Tibial nerve (tissue), 4 donors: ENCODE measurements around the gene CUL9. TPM values are rescaled to one million over a fixed set of nuclear protein-coding genes. Genes with fewer than 3 reads are reported as not detected.
A peak's percentile ranks its signal among the peaks of the same experiment; 100 is the strongest.

Experiments used
- DNase-seq, 2 donors: peaks; one replicate each; pipeline ENCODE4 v3.0.0-alpha.2; 2019; ENCODE audit warnings: low spot score in 2 of 2
- H3K27ac ChIP-seq, 4 donors: fragments of 200-600 bp; sonication (generic) in 3 of 4; one replicate each; pipeline ENCODE4 v1.5.1; 2017 to 2019; ENCODE audit warnings: mild to moderate bottlenecking in 1 of 4
- H3K27me3 ChIP-seq, 2 donors: fragments of 200-600 bp; sonication (generic) in 1 of 2; one replicate each; pipeline versions ENCODE4 v1.5.1 to v1.6.0; 2017 to 2019
- H3K36me3 ChIP-seq, 3 donors: fragments of 200-600 bp; sonication (generic); one replicate each; pipeline ENCODE4 v1.5.1; 2018 to 2019
- H3K4me1 ChIP-seq, 4 donors: fragments of 200-600 bp; sonication (generic) in 3 of 4; one replicate each; pipeline ENCODE4 v1.5.1; 2017 to 2019
- H3K4me3 ChIP-seq, 4 donors: fragments of 200-600 bp; sonication (generic) in 3 of 4; one replicate each; pipeline ENCODE4 v1.5.1; 2017 to 2019; ENCODE audit warnings: mild to moderate bottlenecking in 1 of 4, moderate library complexity in 1 of 4
- H3K9me3 ChIP-seq, 4 donors: fragments of 200-600 bp; sonication (generic) in 3 of 4; one replicate each; pipeline ENCODE4 v1.5.1; 2017 to 2019
- EP300 ChIP-seq, 2 donors: sonication (generic); formaldehyde crosslinking; IDR thresholded peaks; one replicate each; pipeline ENCODE4 v1.6.1; 2017; ENCODE audit warnings: antibody characterized with exemption in 2 of 2, mild to moderate bottlenecking in 1 of 2
- POLR2A ChIP-seq, 2 donors: fragments of 450-650 bp; IDR thresholded peaks; one replicate each; pipeline ENCODE4 v1.6.1; 2017; ENCODE audit warnings: antibody characterized with exemption in 2 of 2, mild to moderate bottlenecking in 2 of 2, moderate library complexity in 2 of 2
- WGBS, 2 donors: methylation state at CpG; one replicate each; pipeline ENCODE4 v1.1.5; 2018; 5-methylcytosine and 5-hydroxymethylcytosine counted together
- total RNA-seq, 4 donors: library from RNA; depleted of rRNA; stranded (reverse); fragments of >200 nt; gene quantifications; one replicate each; pipeline ENCODE4 v1.1.0, GENCODE V29; 2016
- TF ChIP-seq, protein P1 (sequence below), 5 experiments: fragments of 200-600 bp in 3 of 5; fragments of 450-650 bp in 2 of 5; sonication (generic) in 3 of 5; IDR thresholded peaks; one replicate each; pipeline ENCODE4 v1.5.1; 2016 to 2019; ENCODE audit warnings: antibody characterized with exemption in 5 of 5, mild to moderate bottlenecking in 3 of 5, moderate library complexity in 2 of 5

CUL9 gene
- total RNA-seq, 4 donors from 2014 or later: 47.9 to 76.2 (median 49.3) TPM

DNA sequence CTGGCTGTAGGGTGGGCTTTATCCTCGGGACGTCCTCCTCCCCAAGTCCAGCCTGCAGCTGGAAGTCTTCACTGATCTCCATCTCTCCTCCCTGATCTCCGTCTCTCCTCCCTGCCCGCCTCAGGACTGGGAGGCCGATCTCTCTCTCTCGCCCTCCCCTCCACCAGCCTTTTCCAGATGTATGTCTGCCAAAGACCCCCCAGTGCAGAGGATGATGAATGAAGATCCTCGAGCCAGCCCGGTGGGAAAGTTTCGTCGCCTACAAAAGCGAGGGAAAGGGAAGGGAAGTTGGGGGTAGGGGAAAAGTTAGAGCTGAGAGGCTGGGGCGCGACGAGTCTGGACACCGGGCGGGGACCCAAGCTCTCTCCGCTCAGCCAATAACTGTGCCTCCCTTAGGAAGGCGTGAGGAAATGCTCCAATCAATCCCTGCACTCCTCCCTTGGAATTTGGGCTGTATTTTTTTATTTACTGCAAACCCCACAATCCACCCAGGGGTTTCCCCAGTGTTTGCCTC, 11.5 kb upstream of the CUL9 start:
- Histone ChIP-seq H3K27me3 (no peaks in the 10 kb centered on the region), H3K36me3 (peaks cover 0 to 2% (median 0%) of the 10 kb centered on the region in 3 donors), H3K4me3 (peak overlapping the region; percentile 58 to 97 (median 96)), H3K4me1 (peaks cover 0 to 31% (median 26%) of the 10 kb centered on the region in 4 donors), H3K9me3 (no peaks in the 10 kb centered on the region), H3K27ac (peak overlapping the region; percentile 96 to 100 (median 98))
- DNase-seq: peak; percentile 63 to 77
- TF ChIP-seq EP300 (IDR thresholded peaks at IDR 0.05): no peak
- TF ChIP-seq, protein P1, sequence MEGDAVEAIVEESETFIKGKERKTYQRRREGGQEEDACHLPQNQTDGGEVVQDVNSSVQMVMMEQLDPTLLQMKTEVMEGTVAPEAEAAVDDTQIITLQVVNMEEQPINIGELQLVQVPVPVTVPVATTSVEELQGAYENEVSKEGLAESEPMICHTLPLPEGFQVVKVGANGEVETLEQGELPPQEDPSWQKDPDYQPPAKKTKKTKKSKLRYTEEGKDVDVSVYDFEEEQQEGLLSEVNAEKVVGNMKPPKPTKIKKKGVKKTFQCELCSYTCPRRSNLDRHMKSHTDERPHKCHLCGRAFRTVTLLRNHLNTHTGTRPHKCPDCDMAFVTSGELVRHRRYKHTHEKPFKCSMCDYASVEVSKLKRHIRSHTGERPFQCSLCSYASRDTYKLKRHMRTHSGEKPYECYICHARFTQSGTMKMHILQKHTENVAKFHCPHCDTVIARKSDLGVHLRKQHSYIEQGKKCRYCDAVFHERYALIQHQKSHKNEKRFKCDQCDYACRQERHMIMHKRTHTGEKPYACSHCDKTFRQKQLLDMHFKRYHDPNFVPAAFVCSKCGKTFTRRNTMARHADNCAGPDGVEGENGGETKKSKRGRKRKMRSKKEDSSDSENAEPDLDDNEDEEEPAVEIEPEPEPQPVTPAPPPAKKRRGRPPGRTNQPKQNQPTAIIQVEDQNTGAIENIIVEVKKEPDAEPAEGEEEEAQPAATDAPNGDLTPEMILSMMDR (IDR thresholded peaks at IDR 0.05): no peak
- no peak for TF ChIP-seq POLR2A (IDR thresholded peaks at IDR 0.05)
- 1 to 2% methylated on average over 18 of the region's 18 CpGs for WGBS, 2 donors

DNA sequence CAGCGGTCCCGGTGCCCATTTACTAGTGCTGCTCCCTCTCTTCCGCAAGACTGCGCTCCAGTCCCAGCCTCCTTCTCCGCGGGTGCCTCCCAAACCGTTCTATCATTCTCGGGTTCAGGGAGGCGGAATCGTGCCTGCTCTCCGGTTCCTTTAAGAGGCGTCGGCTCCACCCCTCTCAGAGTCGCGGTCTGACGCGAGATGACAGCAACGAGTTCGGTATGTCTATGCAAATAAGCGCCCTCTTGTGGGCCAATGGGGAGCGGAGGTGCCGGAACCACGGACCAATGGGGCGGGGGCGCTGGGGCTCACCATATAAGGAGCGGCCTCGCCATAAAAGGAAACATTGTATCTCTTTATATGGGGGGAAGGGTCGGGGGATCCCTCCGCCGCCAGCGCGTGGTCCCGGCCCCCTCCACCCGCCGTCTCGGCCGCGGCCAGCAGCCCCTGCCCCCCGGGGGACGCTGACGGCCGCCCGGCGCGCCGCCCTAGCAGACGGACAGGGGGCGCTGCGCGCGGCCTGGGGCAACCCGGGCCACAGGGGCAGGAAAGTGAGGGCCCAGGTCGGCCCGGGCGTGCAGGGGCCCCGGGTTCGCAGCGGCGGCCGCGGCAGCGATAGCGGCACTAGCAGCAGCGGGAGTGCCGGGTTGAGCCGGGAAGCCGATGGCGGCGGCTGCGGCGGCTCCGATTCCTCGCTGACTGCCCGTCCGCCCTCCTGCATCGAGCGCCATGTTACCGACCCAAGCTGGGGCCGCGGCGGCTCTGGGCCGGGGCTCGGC, 10.9 kb upstream of the CUL9 start, which contains the start of gene SRF:
Gene SRF, plus strand, starts transcription at position 339 of the 776 bp plus-strand sequence. Its CDS starts 388 bp downstream, at position 727.
- TF ChIP-seq POLR2A (IDR thresholded peaks at IDR 0.05): peak; percentile 58 to 90
- TF ChIP-seq, protein P1 (IDR thresholded peaks at IDR 0.05): peak; percentile 51 to 96 (median 87)
- TF ChIP-seq EP300 (IDR thresholded peaks at IDR 0.05): peak; percentile 66 to 99
- 1 to 2% methylated on average over 25 to 29 of the region's 83 CpGs for WGBS, 2 donors

DNA sequence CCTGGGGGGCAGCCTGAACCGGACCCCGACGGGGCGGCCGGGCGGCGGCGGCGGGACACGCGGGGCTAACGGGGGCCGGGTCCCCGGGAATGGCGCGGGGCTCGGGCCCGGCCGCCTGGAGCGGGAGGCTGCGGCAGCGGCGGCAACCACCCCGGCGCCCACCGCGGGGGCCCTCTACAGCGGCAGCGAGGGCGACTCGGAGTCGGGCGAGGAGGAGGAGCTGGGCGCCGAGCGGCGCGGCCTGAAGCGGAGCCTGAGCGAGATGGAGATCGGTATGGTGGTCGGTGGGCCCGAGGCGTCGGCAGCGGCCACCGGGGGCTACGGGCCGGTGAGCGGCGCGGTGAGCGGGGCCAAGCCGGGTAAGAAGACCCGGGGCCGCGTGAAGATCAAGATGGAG, 10.3 kb upstream of the CUL9 start:
- 0% methylated on average over 23 to 41 of the region's 57 CpGs for WGBS, 2 donors
- TF ChIP-seq POLR2A (IDR thresholded peaks at IDR 0.05) (no peak), EP300 (IDR thresholded peaks at IDR 0.05) (no peak)
- TF ChIP-seq, protein P1 (IDR thresholded peaks at IDR 0.05): no peak

More for the DNA sequence above, 10.9 kb upstream of the CUL9 start, which contains the start of gene SRF:
- peak; percentile 100 for DNase-seq
- H3K36me3 ChIP-seq: peaks cover 0 to 8% (median 0%) of the 10 kb centered on the region in 3 donors
- H3K9me3 ChIP-seq: no peaks in the 10 kb centered on the region
- no peaks in the 10 kb centered on the region for H3K27me3 ChIP-seq
- peak within 1 kb of the TSS; percentile 89 to 97 (median 96) for H3K4me3 ChIP-seq
- peaks cover 0 to 37% (median 26%) of the 10 kb centered on the region in 4 donors for H3K4me1 ChIP-seq
- H3K27ac ChIP-seq: peak within 1 kb of the TSS; percentile 96 to 100 (median 98)

DNA sequence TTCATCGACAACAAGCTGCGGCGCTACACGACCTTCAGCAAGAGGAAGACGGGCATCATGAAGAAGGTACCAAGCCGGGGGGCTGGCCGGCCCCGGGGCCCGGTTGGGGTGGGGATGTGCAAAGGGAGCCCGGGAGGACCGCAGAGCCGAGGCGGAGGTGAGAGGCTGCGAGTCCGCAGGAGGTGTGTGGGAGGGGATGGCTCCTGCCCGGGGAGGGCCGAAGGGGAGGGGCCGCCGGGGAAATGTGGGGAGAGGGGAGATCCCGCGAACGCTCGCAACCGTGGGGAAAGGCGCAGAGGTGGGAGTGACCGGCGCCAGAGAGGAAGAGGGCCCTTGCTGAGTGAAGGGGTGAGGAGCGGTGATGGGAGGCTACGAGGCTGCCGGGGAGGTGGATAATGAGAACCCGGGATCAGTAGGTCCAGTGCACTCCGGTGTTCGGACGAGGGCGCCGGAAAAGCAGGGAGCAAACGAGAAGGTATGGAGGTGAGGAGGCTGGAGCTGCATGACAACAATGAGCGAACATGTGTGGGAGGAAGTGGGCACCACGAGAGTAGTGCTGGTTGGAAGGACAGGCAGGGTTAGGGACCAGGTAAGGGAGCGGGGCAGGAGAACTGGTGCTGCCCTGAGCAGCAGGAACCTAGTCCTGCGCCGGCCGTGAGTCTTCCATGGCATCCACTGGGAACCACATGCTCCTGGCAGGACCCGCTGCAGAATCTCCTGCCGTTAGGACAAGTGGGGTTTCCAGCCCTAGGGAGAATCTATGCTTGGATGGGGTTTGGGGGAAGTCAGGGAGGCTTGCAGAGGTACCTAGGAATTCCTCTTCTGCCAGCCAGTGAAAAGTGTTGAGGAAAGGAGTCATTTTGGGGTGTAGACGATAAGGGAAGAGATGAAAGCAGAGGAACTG, 9.6 kb upstream of the CUL9 start:
- 2% methylated on average over 46 of the region's 46 CpGs for WGBS, 2 donors
- H3K36me3 ChIP-seq: peaks cover 0 to 17% (median 0%) of the 10 kb centered on the region in 3 donors
- peaks cover 0 to 41% (median 26%) of the 10 kb centered on the region in 4 donors for H3K4me1 ChIP-seq
- peak overlapping the region; percentile 89 to 97 (median 96) for H3K4me3 ChIP-seq
- peak; percentile 18 to 23 for DNase-seq
- no peaks in the 10 kb centered on the region for H3K9me3 ChIP-seq
- H3K27ac ChIP-seq: peak overlapping the region; percentile 96 to 100 (median 98)
- TF ChIP-seq EP300 (IDR thresholded peaks at IDR 0.05): no peak
- TF ChIP-seq, protein P1 (IDR thresholded peaks at IDR 0.05): no peak
- TF ChIP-seq POLR2A (IDR thresholded peaks at IDR 0.05): no peak
- no peaks in the 10 kb centered on the region for H3K27me3 ChIP-seq

More for the DNA sequence above, 10.3 kb upstream of the CUL9 start:
- no peak for DNase-seq
- Histone ChIP-seq H3K36me3 (peaks cover 0 to 14% (median 0%) of the 10 kb centered on the region in 3 donors), H3K27ac (peak overlapping the region; percentile 96 to 100 (median 98)), H3K4me1 (peaks cover 0 to 41% (median 26%) of the 10 kb centered on the region in 4 donors), H3K4me3 (peak overlapping the region; percentile 89 to 97 (median 96)), H3K9me3 (no peaks in the 10 kb centered on the region), H3K27me3 (no peaks in the 10 kb centered on the region)
